K562 (cell line): ENCODE results near the gene LHPP. TPM values are rescaled to one million over a fixed set of nuclear protein-coding genes. Genes with fewer than 3 reads are reported as not detected.

Source experiments
- FOXM1 ChIP-seq, 2 experiments: fragments of 450-650 bp in 1 of 2; sonication (generic) in 1 of 2; formaldehyde crosslinking in 1 of 2; IDR thresholded peaks; 2 replicates each; pipeline versions ENCODE4 v1.6.1 to v1.9.0; 2017 to 2022; ENCODE audit warnings: low read depth in 2 of 2, mild to moderate bottlenecking in 2 of 2, missing genetic modification reagents in 1 of 2, moderate library complexity in 1 of 2
- HDAC2 ChIP-seq: fragments of 450-650 bp; IDR thresholded peaks from 2 replicates; pipeline ENCODE4 v1.6.1; 2016; ENCODE audit warnings: mild to moderate bottlenecking
- IFI16 ChIP-seq: fragments of 250-450 bp; sonication (Bioruptor Pico); IDR thresholded peaks from 2 replicates; pipeline ENCODE4 v2.1.2; 2022; ENCODE audit warnings: mild to moderate bottlenecking, inconsistent platforms
- MTF1 ChIP-seq: fragments of 250-450 bp; sonication (Bioruptor Pico); IDR thresholded peaks from 2 replicates; pipeline ENCODE4 v1.9.0; 2021; ENCODE audit warnings: moderate library complexity, mild to moderate bottlenecking, inconsistent platforms, borderline replicate concordance
- OTX1 ChIP-seq: fragments of 450-650 bp; formaldehyde crosslinking; IDR thresholded peaks from 2 replicates; pipeline ENCODE4 v1.4.0; 2022; ENCODE audit warnings: mild to moderate bottlenecking
- PHTF2 ChIP-seq: fragments of 250-450 bp; sonication (Bioruptor Pico); IDR thresholded peaks from 2 replicates; pipeline ENCODE4 v1.5.0; 2021; ENCODE audit warnings: mild to moderate bottlenecking
- RBM15 ChIP-seq: fragments of 200-400 bp; formaldehyde crosslinking; IDR thresholded peaks from 2 replicates; pipeline ENCODE4 v1.6.1; 2018; ENCODE audit warnings: mild to moderate bottlenecking, low read length, moderate library complexity; ENCODE audit not compliant: insufficient read depth
- TEAD4 ChIP-seq, 2 experiments: sonication (generic) in 1 of 2; formaldehyde crosslinking in 1 of 2; IDR thresholded peaks; 2 replicates each; pipeline versions ENCODE4 v1.6.1 to v1.8.0; 2012 to 2022; ENCODE audit warnings: borderline replicate concordance in 1 of 2, inconsistent platforms in 1 of 2, low read length in 1 of 2, mild to moderate bottlenecking in 1 of 2, missing genetic modification reagents in 1 of 2
- ZC3H11A ChIP-seq: IDR thresholded peaks from 2 replicates; pipeline ENCODE4 v1.6.1; 2012; ENCODE audit warnings: low read depth, low read length, improper control_type of control experiment
- ZKSCAN3 ChIP-seq: fragments of 250-450 bp; sonication (Bioruptor Pico); IDR thresholded peaks from 2 replicates; pipeline ENCODE4 v1.4.0; 2020
- polyA plus RNA-seq, 8 experiments: library from polyadenylated mRNA; depleted of rRNA in 4 of 8; stranded (reverse) in 5 of 8; unstranded in 3 of 8; fragments of >200 nt; fragmentation: Nextera tagmentation in 2 of 8; fragmentation: Illumina TruSeq in 1 of 8; extraction: Ambion mirVana in 2 of 8; extraction: Trizol in 1 of 8; gene quantifications; 2 replicates each; pipeline versions ENCODE4 v1.2.1 to v1.2.3, GENCODE V29; 2011 to 2014; ENCODE audit warnings: inconsistent platforms in 1 of 8, missing spikeins in 1 of 8
- total RNA-seq, 7 experiments: library from RNA; depleted of rRNA in 6 of 7; stranded (reverse); fragments of >200 nt in 6 of 7; fragmentation: Illumina TruSeq in 2 of 7; extraction: Trizol in 2 of 7; gene quantifications; 2 replicates each; pipeline versions ENCODE4 v1.2.1 to v1.2.3, GENCODE V29; 2011 to 2021; ENCODE audit warnings: low replicate concordance in 1 of 7
- TF ChIP-seq, protein P1 (sequence below): fragments of 450-650 bp; IDR thresholded peaks from 2 replicates; pipeline ENCODE4 v1.6.1; 2016; ENCODE audit warnings: mild to moderate bottlenecking, moderate library complexity
- TF ChIP-seq, protein P2 (sequence below): fragments of 250-450 bp; sonication (Bioruptor Pico); IDR thresholded peaks from 2 replicates; pipeline ENCODE4 v1.4.0; 2020; ENCODE audit warnings: mild to moderate bottlenecking, moderate library complexity

LHPP gene
- total and polyA plus RNA-seq, 9 of the 15 experiments (the other 6 are each of a cell fraction or from before 2014, with no cell fraction given) = 0.34 to 7.4 (median 3.0) TPM

DNA sequence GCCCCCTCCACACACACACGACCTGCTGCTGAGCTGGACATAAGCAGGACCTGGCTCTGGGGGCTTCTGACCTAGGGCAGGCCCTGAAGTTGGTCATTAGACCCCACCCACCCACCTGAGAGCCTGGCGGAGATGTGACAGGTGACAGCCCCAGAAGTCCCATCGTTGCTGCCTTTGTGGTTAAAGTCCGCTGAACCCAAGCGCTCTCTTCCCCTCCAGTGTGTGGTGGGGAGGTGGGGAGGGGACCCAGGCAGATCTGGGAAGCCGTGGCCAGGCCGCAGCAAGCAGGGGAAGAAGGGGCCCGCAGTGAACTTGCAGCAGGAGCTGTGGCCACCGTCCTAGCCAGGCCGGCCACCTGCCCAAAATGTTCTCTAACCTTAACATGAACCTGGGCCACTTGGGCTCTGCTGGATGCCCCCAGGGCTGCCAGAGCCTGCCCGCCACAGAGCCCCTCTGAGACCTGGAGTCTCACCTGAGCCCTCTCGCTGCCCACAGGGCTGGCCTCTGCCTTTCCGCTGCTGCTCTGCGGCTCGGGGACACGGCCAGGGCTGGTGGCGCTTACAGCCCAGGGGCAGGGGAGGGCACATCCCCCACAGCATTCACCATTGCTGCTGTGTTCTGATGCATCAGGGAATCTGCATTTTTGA, 65.1 kb downstream of the LHPP start (continued):
- TF ChIP-seq, protein P1, sequence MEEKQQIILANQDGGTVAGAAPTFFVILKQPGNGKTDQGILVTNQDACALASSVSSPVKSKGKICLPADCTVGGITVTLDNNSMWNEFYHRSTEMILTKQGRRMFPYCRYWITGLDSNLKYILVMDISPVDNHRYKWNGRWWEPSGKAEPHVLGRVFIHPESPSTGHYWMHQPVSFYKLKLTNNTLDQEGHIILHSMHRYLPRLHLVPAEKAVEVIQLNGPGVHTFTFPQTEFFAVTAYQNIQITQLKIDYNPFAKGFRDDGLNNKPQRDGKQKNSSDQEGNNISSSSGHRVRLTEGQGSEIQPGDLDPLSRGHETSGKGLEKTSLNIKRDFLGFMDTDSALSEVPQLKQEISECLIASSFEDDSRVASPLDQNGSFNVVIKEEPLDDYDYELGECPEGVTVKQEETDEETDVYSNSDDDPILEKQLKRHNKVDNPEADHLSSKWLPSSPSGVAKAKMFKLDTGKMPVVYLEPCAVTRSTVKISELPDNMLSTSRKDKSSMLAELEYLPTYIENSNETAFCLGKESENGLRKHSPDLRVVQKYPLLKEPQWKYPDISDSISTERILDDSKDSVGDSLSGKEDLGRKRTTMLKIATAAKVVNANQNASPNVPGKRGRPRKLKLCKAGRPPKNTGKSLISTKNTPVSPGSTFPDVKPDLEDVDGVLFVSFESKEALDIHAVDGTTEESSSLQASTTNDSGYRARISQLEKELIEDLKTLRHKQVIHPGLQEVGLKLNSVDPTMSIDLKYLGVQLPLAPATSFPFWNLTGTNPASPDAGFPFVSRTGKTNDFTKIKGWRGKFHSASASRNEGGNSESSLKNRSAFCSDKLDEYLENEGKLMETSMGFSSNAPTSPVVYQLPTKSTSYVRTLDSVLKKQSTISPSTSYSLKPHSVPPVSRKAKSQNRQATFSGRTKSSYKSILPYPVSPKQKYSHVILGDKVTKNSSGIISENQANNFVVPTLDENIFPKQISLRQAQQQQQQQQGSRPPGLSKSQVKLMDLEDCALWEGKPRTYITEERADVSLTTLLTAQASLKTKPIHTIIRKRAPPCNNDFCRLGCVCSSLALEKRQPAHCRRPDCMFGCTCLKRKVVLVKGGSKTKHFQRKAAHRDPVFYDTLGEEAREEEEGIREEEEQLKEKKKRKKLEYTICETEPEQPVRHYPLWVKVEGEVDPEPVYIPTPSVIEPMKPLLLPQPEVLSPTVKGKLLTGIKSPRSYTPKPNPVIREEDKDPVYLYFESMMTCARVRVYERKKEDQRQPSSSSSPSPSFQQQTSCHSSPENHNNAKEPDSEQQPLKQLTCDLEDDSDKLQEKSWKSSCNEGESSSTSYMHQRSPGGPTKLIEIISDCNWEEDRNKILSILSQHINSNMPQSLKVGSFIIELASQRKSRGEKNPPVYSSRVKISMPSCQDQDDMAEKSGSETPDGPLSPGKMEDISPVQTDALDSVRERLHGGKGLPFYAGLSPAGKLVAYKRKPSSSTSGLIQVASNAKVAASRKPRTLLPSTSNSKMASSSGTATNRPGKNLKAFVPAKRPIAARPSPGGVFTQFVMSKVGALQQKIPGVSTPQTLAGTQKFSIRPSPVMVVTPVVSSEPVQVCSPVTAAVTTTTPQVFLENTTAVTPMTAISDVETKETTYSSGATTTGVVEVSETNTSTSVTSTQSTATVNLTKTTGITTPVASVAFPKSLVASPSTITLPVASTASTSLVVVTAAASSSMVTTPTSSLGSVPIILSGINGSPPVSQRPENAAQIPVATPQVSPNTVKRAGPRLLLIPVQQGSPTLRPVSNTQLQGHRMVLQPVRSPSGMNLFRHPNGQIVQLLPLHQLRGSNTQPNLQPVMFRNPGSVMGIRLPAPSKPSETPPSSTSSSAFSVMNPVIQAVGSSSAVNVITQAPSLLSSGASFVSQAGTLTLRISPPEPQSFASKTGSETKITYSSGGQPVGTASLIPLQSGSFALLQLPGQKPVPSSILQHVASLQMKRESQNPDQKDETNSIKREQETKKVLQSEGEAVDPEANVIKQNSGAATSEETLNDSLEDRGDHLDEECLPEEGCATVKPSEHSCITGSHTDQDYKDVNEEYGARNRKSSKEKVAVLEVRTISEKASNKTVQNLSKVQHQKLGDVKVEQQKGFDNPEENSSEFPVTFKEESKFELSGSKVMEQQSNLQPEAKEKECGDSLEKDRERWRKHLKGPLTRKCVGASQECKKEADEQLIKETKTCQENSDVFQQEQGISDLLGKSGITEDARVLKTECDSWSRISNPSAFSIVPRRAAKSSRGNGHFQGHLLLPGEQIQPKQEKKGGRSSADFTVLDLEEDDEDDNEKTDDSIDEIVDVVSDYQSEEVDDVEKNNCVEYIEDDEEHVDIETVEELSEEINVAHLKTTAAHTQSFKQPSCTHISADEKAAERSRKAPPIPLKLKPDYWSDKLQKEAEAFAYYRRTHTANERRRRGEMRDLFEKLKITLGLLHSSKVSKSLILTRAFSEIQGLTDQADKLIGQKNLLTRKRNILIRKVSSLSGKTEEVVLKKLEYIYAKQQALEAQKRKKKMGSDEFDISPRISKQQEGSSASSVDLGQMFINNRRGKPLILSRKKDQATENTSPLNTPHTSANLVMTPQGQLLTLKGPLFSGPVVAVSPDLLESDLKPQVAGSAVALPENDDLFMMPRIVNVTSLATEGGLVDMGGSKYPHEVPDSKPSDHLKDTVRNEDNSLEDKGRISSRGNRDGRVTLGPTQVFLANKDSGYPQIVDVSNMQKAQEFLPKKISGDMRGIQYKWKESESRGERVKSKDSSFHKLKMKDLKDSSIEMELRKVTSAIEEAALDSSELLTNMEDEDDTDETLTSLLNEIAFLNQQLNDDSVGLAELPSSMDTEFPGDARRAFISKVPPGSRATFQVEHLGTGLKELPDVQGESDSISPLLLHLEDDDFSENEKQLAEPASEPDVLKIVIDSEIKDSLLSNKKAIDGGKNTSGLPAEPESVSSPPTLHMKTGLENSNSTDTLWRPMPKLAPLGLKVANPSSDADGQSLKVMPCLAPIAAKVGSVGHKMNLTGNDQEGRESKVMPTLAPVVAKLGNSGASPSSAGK = no peak
- TF ChIP-seq PHTF2 (CRISPR knock-in tag) (no peak), HDAC2 (no peak), MTF1 (CRISPR knock-in tag) (no peak), IFI16 (CRISPR knock-in tag) (no peak), FOXM1 (IDR thresholded peaks at IDR 0.05; ENCODE audit: low read depth) (no peak), FOXM1 (CRISPR knock-in tag; IDR thresholded peaks at IDR 0.05; ENCODE audit: low read depth) (no peak), RBM15 (no peak), TEAD4 (IDR thresholded peaks at IDR 0.05; ENCODE audit: low read length) (no peak), TEAD4 (CRISPR knock-in tag; IDR thresholded peaks at IDR 0.05; ENCODE audit: borderline replicate concordance) (no peak), ZKSCAN3 (CRISPR knock-in tag) (no peak), ZC3H11A (no peak), OTX1 (no peak)
- TF ChIP-seq, protein P2, sequence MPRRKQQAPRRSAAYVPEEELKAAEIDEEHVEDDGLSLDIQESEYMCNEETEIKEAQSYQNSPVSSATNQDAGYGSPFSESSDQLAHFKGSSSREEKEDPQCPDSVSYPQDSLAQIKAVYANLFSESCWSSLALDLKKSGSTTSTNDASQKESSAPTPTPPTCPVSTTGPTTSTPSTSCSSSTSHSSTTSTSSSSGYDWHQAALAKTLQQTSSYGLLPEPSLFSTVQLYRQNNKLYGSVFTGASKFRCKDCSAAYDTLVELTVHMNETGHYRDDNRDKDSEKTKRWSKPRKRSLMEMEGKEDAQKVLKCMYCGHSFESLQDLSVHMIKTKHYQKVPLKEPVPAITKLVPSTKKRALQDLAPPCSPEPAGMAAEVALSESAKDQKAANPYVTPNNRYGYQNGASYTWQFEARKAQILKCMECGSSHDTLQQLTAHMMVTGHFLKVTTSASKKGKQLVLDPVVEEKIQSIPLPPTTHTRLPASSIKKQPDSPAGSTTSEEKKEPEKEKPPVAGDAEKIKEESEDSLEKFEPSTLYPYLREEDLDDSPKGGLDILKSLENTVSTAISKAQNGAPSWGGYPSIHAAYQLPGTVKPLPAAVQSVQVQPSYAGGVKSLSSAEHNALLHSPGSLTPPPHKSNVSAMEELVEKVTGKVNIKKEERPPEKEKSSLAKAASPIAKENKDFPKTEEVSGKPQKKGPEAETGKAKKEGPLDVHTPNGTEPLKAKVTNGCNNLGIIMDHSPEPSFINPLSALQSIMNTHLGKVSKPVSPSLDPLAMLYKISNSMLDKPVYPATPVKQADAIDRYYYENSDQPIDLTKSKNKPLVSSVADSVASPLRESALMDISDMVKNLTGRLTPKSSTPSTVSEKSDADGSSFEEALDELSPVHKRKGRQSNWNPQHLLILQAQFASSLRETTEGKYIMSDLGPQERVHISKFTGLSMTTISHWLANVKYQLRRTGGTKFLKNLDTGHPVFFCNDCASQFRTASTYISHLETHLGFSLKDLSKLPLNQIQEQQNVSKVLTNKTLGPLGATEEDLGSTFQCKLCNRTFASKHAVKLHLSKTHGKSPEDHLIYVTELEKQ (CRISPR knock-in tag) = no peak
